A673 (cell line): Measurements from ENCODE around the gene MEG3. TPM values are rescaled to one million over a fixed set of nuclear protein-coding genes. Genes with fewer than 3 reads are reported as not detected.

Experiments used
- BruUV-seq: library from RNA; stranded (reverse); fragments of 400-500 nt; replicated peaks from 2 replicates; lab custom pipeline; 2021; lab: Mats Ljungman, UMichigan
- CTCF ChIA-PET: fragments of 300-600 bp; sonication (Branson Sonifier 250); formaldehyde crosslinking; loops from one replicate; lab custom pipeline; 2022; ENCODE audit warnings: antibody characterized with exemption; lab: Charles Lee
- POLR2A ChIA-PET: fragments of 300-600 bp; sonication (Branson Sonifier 250); formaldehyde crosslinking; loops from one replicate; lab custom pipeline; 2022; ENCODE audit warnings: antibody characterized with exemption; ENCODE audit not compliant: low non-redundant PET; lab: Charles Lee
- DNase-seq: peaks from one replicate; pipeline ENCODE4 v3.0.0-alpha.2; 2015; ENCODE audit warnings: low spot score
- H3K27ac ChIP-seq: fragments of 200-600 bp; sonication (generic); 2 replicates; pipeline ENCODE4 v1.5.1; 2016; ENCODE audit warnings: mixed run types, low read depth, mild to moderate bottlenecking, mixed read lengths, antibody characterized with exemption, low read length; ENCODE audit not compliant: poor library complexity, severe bottlenecking
- H3K27me3 ChIP-seq: fragments of 200-600 bp; sonication (generic); replicated peaks from 2 replicates; pipeline ENCODE4 v1.6.1; 2017; ENCODE audit warnings: mixed run types, low read depth, mild to moderate bottlenecking, mixed read lengths, antibody characterized with exemption, low read length; ENCODE audit not compliant: insufficient read depth, poor library complexity
- H3K36me3 ChIP-seq: fragments of 200-600 bp; sonication (generic); 2 replicates; pipeline ENCODE4 v1.6.1; 2016; ENCODE audit warnings: mixed run types, mild to moderate bottlenecking, mixed read lengths, antibody characterized with exemption, low read length; ENCODE audit not compliant: insufficient read depth, poor library complexity, severe bottlenecking
- H3K4me1 ChIP-seq: fragments of 200-600 bp; sonication (generic); 2 replicates; pipeline ENCODE4 v1.6.1; 2017; ENCODE audit warnings: mixed run types, mild to moderate bottlenecking, mixed read lengths, antibody characterized with exemption, low read length; ENCODE audit not compliant: insufficient read depth, poor library complexity, severe bottlenecking
- H3K4me3 ChIP-seq: fragments of 200-600 bp; sonication (generic); 2 replicates; pipeline ENCODE4 v1.5.1; 2016; ENCODE audit warnings: low read depth, mixed run types, mild to moderate bottlenecking, mixed read lengths, low read length; ENCODE audit not compliant: poor library complexity, severe bottlenecking
- H3K9me3 ChIP-seq: fragments of 200-600 bp; sonication (generic); 2 replicates; pipeline ENCODE4 v1.6.1; 2016; ENCODE audit warnings: mixed run types, low read depth, mild to moderate bottlenecking, mixed read lengths, antibody characterized with exemption, low read length; ENCODE audit not compliant: poor library complexity, severe bottlenecking
- CTCF ChIP-seq: fragments of 300-800, 200-600 bp; sonication (generic); conservative IDR thresholded peaks from 2 replicates; pipeline ENCODE4 v1.5.1; 2017; ENCODE audit warnings: low read depth, mild to moderate bottlenecking, antibody characterized with exemption, low read length, moderate library complexity, mixed read lengths
- EZH2 ChIP-seq: fragments of 200-600 bp; sonication (generic); IDR thresholded peaks from 2 replicates; pipeline ENCODE4 v1.6.1; 2017; ENCODE audit warnings: borderline replicate concordance, low read depth, mild to moderate bottlenecking, mixed read lengths, antibody characterized with exemption, low read length; ENCODE audit not compliant: poor library complexity, severe bottlenecking
- intact Hi-C: fragments of 100-400 bp; cut with micrococcal nuclease; formaldehyde crosslinking; loops from one replicate; pipeline ENCODE4 v1.10.0; 2022; ENCODE audit not compliant: unreplicated experiment
- total RNA-seq: library from RNA; stranded (reverse); gene quantifications from 2 replicates; pipeline ENCODE4 v1.2.3, GENCODE V29; 2021

Gene MEG3
- total RNA-seq, 1 experiment from 2014 or later: 58.7 TPM

- TF ChIP-seq EZH2: no peak
- TF ChIP-seq CTCF: no peak
- intact Hi-C loops: no loop called here
- BruUV-seq: no TSS peak
- Histone ChIP-seq H3K27me3 (no peaks in the 10 kb centered on the region), H3K9me3 (no peaks in the 10 kb centered on the region), H3K4me3 (no peak overlapping the region), H3K27ac (no peak overlapping the region), H3K36me3 (no peaks in the 10 kb centered on the region), H3K4me1 (peaks cover 9% of the 10 kb centered on the region)
- ChIA-PET CTCF (no interaction called here), POLR2A (no interaction called here)
- no peak for DNase-seq
These were observed 40.0 kb downstream of the MEG3 start for GRCh38 chr14:100865682-100866591.

- H3K4me3 ChIP-seq: no peak overlapping the region
- H3K9me3 ChIP-seq: no peaks in the 10 kb centered on the region
- H3K36me3 ChIP-seq: no peaks in the 10 kb centered on the region
- ChIA-PET CTCF (no interaction called here), POLR2A (no interaction called here)
- no TSS peak for BruUV-seq
- H3K4me1 ChIP-seq: no peaks in the 10 kb centered on the region
- no peak for DNase-seq
- intact Hi-C loops: no loop called here
- no peaks in the 10 kb centered on the region for H3K27me3 ChIP-seq
- TF ChIP-seq EZH2: no peak
- no peak for TF ChIP-seq CTCF
- H3K27ac ChIP-seq: no peak overlapping the region
These were observed 41.0 kb downstream of the MEG3 start for GRCh38 chr14:100866666-100867630.

- POLR2A ChIA-PET: no interaction called here
- Histone ChIP-seq H3K36me3 (no peaks in the 10 kb centered on the region), H3K4me1 (no peaks in the 10 kb centered on the region), H3K27me3 (no peaks in the 10 kb centered on the region), H3K4me3 (no peak overlapping the region), H3K27ac (no peak overlapping the region), H3K9me3 (no peaks in the 10 kb centered on the region)
- no peak for DNase-seq
- CTCF ChIA-PET: no interaction called here
- no TSS peak for BruUV-seq
- no peak for TF ChIP-seq CTCF
- no peak for TF ChIP-seq EZH2
- intact Hi-C loops: no loop called here
These were observed 41.9 kb downstream of the MEG3 start for GRCh38 chr14:100867631-100868315.
